ENCODE results near the gene IQSEC2.

DNA sequence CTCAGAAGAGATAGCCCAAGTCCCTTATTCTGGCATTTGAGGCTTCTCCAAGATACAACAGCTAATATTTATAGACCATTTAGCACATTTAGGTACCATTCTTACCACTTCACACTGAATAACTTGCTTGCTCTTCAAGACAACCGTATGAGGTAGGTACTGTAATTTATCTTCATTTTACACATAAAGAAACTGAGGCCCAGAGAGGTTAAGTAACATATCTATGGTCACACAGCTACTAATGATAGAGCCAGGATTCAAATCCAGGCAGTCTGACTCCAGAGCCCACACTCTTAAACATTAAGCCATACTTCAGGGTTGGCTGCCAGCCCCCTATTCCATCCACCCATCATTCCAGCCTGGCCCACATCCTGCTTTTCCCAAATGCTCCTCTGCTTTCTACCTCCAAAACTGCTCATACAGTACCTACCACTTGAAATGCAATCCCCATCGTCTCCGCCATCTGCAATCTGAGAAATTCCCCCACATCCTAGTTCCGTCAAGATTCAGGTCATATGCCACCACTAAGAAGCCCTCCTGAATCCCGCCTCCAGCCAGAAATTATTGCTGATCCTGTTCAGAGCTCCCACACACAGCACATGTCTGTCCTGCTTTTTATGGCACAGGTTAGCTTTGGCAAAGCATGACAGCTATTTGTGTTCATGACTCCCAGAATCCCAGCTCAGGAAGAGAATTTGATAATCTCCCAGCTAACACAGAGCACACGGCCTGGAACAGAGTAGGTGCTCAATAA lies 23.5 kb downstream of the IQSEC2 start:
- TF ChIP-seq TAF1 (CRISPR knock-in tag; IDR thresholded peaks at IDR 0.05) (no peak), POLR2A (IDR thresholded peaks at IDR 0.05; ENCODE audit: insufficient read depth in 1 of 2, low read depth in 2 of 2, low read length in 2 of 2) (no peak)
- TF ChIP-seq, protein P1, sequence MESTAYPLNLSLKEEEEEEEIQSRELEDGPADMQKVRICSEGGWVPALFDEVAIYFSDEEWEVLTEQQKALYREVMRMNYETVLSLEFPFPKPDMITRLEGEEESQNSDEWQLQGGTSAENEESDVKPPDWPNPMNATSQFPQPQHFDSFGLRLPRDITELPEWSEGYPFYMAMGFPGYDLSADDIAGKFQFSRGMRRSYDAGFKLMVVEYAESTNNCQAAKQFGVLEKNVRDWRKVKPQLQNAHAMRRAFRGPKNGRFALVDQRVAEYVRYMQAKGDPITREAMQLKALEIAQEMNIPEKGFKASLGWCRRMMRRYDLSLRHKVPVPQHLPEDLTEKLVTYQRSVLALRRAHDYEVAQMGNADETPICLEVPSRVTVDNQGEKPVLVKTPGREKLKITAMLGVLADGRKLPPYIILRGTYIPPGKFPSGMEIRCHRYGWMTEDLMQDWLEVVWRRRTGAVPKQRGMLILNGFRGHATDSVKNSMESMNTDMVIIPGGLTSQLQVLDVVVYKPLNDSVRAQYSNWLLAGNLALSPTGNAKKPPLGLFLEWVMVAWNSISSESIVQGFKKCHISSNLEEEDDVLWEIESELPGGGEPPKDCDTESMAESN (CRISPR knock-in tag; conservative IDR thresholded peaks at IDR 0.05) = no peak
